ENCODE data around the gene OPA3.

OPA3 gene

GRCh38 chr19:45499196-45500180, 85.1 kb downstream of the OPA3 start:
- DNase-seq: peak; percentile 73 to 87

- peak in 1 of 2 experiments; percentile 49 for DNase-seq
Measured at GRCh38 chr19:45498411-45499195, 86.0 kb downstream of the OPA3 start, which contains the start of gene PPM1N. Gene PPM1N, plus strand, starts transcription at chr19:45498443. Its CDS starts 30 bp downstream, at chr19:45498473.

GRCh38 chr19:45497791-45498190, 86.8 kb downstream of the OPA3 start:
- DNase-seq: peak in 1 of 2 experiments; percentile 21

- DNase-seq: peak; percentile 33 to 57
Measured at GRCh38 chr19:45496349-45496953, 88.2 kb downstream of the OPA3 start.

GRCh38 chr19:45495178-45495577, 89.4 kb downstream of the OPA3 start:
- no peak for DNase-seq

GRCh38 chr19:45494261-45494916, 90.2 kb downstream of the OPA3 start:
- no peak for DNase-seq

- DNase-seq: no peak
Measured at GRCh38 chr19:45492627-45493470, 91.8 kb downstream of the OPA3 start.

- no peak for DNase-seq
Measured at GRCh38 chr19:45492137-45492626, 92.4 kb downstream of the OPA3 start.

- DNase-seq: no peak
Measured at GRCh38 chr19:45489216-45489855, 95.3 kb downstream of the OPA3 start.

- DNase-seq: no peak
Measured at GRCh38 chr19:45488708-45489107, 95.9 kb downstream of the OPA3 start.

GRCh38 chr19:45485305-45486077, 99.1 kb downstream of the OPA3 start:
- DNase-seq: peak; percentile 93 to 98

- no peak for DNase-seq
Measured at GRCh38 chr19:45484273-45484945, 100.2 kb downstream of the OPA3 start.

- no peak for DNase-seq
Measured at GRCh38 chr19:45483033-45483432, 101.6 kb downstream of the OPA3 start.

- peak; percentile 92 to 93 for DNase-seq
Measured at GRCh38 chr19:45478454-45479238, 106.0 kb downstream of the OPA3 start.

- DNase-seq: no peak
Measured at GRCh38 chr19:45477713-45478453, 106.7 kb downstream of the OPA3 start.
